Measurements from ENCODE around the gene SORCS2.

SORCS2 gene

GRCh38 chr4:7684294-7684693 is 492.0 kb downstream of the SORCS2 start:
- no peak for DNase-seq

DNA sequence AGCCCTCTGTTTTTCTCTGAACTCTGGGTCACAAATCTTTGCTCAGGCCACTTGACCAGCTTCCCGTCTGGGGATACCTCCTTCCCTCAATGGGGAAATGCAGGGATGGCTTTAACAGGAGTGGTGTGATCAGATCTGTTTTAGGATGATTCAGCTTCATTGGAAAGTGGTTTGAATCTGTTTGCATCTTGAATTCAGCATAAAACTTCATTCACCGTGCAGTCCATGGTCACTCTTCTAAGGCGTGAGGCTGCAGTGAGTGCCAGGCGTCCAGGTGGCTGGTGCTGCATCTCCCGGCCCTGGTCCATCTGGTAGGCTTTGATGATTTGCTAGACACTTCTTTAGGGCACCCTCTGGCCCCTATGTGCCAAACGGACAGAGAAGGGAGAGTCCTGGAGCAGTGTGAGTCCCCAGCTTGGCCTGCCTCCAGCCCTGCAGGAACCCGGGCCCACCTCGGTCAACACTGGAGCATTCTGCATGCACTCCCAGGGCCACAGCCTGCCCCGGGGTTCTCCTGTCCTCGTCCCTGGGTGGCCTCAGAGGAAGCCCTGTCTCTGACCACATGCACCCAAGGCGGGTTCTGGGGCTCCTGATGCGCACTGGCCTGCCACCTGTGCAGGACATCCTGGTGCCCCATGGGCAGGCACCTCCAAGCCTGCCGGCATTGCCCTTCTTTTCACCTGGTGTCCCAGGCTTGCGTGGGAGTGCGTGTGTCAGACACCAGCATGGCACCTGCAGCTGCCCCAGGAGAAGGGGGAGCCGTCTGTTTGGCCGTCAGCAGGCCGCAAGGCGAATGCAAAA is 493.9 kb downstream of the SORCS2 start:
- no peak for DNase-seq

DNA sequence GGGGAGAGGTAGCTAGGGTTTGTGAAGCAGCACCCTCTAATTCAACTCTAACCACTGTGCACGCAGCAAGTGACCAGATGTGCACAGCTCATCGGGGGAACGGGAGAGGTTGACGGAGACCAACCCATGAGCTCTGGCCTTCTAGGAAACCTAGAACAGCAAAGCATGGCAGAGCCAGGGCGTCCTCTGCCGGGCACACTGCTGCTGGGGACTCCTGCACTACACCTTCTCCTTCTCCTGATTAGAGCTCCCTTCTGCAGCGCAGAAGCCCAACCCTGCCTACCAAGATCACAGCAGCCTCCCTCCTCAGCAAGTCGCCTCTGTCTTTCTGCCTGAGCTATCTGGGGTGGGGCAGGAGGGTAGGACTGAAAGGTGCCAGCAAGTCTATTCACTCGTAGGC is 494.7 kb downstream of the SORCS2 start:
- DNase-seq: no peak

GRCh38 chr4:7687796-7688195 is 495.5 kb downstream of the SORCS2 start:
- no peak for DNase-seq

- DNase-seq: no peak
These were observed 497.7 kb downstream of the SORCS2 start for GRCh38 chr4:7689773-7690693.

GRCh38 chr4:7691061-7691460 is 498.7 kb downstream of the SORCS2 start:
- DNase-seq: no peak

DNA sequence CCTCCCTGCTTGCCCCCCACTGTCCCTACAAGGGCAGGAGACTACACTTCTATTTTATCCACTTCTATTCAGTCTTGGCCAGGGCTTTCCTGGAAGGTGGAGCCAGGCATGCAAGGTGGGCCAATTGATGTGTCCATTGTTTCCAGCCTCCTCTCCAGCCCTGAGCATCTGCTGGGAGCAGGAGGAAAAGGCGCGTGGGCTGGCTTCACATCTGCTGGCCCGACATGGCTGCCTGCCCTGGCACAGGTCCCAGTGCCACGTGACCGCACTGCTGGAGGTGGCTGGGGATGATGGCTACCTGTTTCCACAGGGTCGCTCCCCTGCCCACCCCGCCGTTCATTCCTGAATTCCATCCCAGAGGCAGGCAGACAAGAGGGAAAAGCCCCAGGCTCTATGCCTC is 499.6 kb downstream of the SORCS2 start:
- no peak for DNase-seq

DNA sequence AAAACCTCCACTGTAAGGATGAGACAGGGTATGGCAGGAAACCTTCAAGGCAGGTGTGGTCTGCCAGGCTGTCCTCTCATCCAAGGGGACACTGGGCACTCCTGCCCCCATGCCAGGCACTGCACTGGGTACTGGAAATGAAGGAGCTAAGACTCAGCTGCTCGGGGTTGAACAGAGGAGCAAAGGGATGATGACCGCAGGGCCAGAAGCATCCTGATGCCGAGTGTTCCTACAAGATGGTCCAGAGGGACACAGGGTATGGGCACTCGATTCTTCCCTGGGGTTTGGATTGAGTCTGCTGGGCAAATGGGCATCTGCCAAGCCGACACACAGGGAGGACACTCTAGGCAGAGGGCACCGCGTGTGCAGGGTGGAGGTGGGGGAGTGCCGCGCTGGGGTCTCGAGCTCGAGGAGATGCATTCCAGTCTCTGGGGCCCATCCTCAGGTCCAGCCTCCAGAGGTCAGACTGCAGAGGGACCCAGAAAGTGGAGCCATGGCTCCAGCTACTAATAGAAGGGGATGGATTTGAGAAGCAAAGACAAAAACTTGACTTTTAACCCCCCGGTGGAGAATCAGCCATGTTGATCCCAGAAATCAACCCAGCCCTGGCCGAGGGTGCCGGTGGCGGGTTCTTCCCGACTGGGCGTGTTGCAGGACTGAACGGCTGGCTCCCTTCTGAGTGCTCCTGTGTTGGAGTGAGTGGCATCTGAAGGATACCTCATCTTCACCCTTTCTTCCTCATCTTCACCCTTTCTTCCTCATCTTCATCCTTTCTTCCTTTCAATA is 500.3 kb downstream of the SORCS2 start:
- no peak for DNase-seq

GRCh38 chr4:7693237-7693608 is 500.9 kb downstream of the SORCS2 start:
- no peak for DNase-seq

DNA sequence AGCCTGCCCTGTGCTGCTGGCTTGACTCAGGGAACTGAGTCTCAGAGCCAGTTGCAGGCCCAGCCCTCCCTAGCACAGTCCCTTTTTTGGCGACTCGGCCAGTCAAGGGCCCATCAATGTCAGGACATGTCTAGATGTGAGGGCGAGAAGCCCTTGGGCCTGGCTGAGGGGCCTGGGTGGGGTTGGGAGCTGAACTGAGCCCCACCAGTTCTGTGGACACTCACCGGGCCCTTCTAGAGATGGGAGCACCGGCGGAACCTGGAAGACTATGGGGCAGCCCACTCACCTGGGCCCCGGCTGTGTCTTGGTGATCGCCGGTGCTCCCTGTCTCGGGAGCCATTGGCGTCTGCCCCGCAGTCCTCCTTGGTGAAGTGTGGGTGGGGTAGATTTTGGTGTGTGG is 501.4 kb downstream of the SORCS2 start:
- no peak for DNase-seq

GRCh38 chr4:7694324-7694723 is 502.0 kb downstream of the SORCS2 start:
- DNase-seq: no peak

GRCh38 chr4:7697343-7697742 is 505.0 kb downstream of the SORCS2 start:
- DNase-seq: no peak

- no peak for DNase-seq
These were observed 505.5 kb downstream of the SORCS2 start for GRCh38 chr4:7697821-7698220.

DNA sequence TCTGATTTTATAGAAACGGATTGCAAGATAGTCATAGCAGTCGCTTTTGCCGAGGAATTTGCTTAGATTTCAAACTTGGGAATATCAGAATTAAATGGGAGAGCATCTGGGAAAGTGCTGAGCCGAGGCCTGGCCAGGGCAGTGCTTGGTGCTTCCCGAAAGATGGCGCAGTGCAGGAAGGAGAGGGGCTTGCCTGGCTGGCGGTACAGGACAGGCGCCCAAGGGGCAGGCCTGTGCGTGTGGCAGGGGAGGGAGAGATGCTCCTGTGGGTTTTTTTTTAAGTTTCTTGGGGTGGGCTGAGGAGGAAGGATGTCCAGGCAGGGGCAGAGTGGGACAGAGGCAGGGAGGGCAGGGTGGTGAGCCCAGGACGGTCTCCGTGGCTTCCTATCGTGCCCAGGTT is 506.2 kb downstream of the SORCS2 start:
- DNase-seq: no peak

DNA sequence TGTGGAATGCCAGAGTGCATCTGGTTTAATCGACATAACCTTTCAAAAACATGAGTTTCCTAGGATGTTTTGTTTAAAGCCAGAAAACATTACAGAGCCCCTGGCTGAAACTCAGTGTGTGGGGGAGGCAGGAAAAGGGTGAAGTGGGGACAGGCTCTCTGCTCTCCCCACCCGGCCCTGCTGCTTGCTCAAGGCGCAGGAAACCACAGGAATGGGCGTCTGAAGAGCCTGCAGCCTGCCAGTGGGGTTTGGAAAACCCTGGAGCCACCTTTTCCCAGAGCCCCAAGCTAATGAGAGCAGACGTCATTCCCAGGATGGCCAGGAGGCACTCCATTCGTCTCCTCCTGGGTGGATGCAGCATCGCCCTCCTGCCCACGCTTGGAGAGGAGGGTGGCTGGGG is 506.7 kb downstream of the SORCS2 start:
- no peak for DNase-seq

DNA sequence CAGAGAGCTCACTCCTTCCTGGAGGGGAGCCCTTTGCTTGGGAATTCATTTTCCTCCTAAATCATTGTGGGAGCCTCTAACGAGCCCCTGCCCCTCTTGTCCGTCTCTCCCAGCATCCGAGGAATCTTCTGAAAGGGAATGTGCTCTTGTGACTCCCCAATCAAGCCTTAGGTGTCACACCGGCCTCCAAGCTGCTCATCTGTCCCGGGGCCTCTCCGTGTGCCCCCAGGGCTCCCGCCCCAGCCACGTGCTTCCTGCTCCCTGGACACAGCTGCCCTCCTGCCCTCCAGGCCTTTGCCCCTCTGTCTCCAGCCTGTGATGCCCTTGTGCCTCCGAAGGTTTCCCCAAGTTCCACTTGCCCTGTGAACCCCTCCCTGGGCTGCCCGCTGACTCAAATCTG is 507.5 kb downstream of the SORCS2 start:
- DNase-seq: no peak

- DNase-seq: no peak
These were observed 508.3 kb downstream of the SORCS2 start for GRCh38 chr4:7700665-7701064.

DNA sequence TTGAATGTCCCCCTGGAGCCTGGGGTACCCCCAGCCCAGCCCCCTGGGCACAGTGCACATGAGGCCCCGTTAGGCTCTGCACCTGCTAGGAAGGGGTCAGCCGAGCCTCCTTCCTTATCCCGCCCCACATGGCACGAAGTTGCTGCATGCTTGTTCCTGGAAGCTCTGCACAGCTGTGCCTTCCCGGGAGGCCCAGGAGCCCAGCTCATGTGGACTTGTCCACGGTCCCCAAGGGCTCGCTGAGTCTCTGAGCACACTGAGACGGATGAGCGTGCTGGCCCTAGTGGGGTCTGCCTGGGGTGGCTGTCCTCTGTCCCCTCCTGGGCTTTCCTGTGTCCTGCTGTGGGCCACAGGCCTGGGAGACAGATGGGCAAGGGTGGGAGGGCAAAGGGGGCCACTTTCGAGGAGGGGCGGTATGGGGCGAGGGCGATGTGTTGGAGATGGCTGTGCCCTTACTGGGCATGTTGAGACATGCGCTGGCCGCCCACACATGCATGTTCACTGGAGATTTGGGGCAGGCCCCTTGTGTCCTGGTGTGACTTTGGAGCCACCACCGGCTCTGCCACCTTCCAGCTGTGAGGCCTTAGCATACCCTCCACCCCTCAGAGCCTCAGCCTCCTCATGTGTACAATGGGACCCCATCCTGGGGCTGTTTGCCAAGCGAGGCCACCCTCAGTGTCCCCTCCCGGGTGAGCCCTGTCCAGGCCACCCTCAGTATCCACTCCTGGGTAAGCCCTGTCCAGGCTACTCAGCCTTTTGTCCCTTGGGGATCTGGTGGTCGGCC is 509.7 kb downstream of the SORCS2 start:
- no peak for DNase-seq

DNA sequence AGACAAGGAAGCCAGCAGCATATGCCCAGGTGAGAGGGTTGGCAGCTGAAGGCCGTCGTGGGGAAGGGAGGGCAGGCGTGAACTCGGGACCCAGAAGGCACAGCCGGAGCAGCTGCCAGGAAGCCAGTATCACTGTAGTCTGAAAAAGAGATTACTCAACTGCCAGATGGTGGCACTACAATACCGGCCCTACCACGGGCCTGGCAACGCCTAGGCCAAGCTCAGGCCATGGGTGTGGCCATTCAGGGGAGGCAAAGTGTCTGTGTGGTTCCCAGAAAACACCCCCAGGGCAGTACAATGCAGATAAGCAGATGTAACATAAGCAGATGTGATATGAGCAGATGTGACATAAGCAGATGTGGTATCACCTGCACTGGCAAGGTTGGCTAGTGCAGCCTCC is 511.4 kb downstream of the SORCS2 start:
- no peak for DNase-seq

DNA sequence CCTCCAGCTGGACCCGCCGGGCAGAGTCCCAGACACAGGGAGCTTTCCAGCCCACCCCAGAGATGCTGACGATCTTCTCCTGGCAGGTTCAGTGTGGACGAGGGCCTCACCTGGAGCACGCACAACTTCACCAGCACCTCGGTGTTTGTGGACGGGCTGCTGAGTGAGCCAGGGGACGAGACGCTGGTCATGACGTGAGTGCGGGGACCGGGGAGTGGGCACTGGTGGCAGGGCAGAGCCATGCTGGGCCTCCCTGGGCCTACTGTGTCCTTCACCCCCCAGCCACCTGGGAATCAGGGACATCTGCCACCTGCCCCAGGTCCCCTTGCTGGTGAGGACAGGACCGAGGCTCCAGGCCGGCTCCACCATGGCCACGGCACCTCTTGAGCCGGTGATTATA is 511.8 kb downstream of the SORCS2 start:
- DNase-seq: no peak

- DNase-seq: no peak
These were observed 512.3 kb downstream of the SORCS2 start for GRCh38 chr4:7704625-7705024.

DNA sequence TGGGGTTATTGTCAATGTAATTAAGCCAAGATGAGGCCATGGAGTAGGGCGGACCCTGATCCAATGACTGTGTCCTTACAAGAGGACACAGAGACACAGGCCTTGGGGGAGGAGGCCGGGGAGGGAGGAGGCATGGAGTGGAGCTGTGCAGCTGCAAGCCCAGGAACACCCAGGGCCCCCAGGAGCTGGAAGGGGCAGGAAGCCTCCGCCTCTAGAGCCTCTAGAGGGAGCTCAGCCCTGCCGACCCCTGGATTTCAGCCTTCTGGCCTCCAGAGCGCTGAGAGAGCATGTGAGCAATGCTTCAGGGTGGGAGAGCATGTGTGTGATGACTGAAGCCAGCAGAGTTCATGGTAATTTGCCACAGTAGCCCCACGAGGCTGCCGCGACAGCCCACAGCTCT is 512.7 kb downstream of the SORCS2 start:
- DNase-seq: no peak

- DNase-seq: no peak
These were observed 513.3 kb downstream of the SORCS2 start for GRCh38 chr4:7705593-7705992.

Data from activated gamma-delta T cell treated with Interleukin-2 at 50 U/mL for 16 hours (primary cell).